ENCODE measurements around the gene PRKD3.

Gene PRKD3

GRCh38 chr2:37323781-37324535, 675 bp downstream of the PRKD3 start:
- H3K4me1 ChIP-seq (ENCODE audit: insufficient read depth, low read length): peaks cover 14% of the 10 kb centered on the region
- H3K4me3 ChIP-seq (ENCODE audit: low read length): peak overlapping the region; percentile 92
- peaks cover 25% of the 10 kb centered on the region for H3K27me3 ChIP-seq (ENCODE audit: insufficient read depth, low read length)
- H3K9ac ChIP-seq (ENCODE audit: low read depth, low read length): peak overlapping the region; percentile 98
- H3K9me3 ChIP-seq (ENCODE audit: insufficient read depth, low read depth, low read length): no peaks in the 10 kb centered on the region
- no peak overlapping the region for H3K27ac ChIP-seq (ENCODE audit: low read length)
- peaks cover 4% of the 10 kb centered on the region; the same call in 1 of the 2 replicates for H3K36me3 ChIP-seq (ENCODE audit: insufficient read depth, low read depth, low read length)

DNA sequence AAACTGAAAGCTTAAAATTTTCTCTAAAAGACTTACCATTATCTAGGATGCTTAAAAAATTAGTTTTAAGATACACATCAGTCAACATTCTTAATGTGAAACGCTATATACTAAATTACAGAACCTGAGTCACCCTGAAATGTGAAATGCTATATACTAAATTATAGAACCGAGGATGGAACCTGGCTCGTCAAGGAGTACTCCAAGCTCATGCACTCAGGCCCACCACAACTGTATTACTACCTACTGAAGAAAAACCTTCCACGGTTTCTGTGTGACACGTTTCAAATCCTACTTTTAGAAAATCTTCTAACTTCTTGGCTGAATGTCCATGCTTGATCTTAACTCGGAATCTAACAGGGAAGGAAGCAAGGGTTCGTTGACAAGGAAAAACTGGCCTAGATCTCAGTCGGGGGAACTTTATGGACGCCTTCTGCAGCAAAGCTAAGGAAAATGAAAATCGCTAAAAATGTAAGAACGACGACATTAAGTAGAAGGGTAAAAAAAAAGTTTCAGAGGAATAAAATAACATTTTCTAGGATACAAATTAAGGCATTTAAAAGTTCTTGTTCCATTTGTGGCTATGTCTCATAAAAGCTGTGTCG, 1.4 kb downstream of the PRKD3 start:
- Histone ChIP-seq H3K27me3 (ENCODE audit: insufficient read depth, low read length) (peaks cover 25% of the 10 kb centered on the region), H3K9ac (ENCODE audit: low read depth, low read length) (peak overlapping the region; percentile 98), H3K9me3 (ENCODE audit: insufficient read depth, low read depth, low read length) (no peaks in the 10 kb centered on the region), H3K4me1 (ENCODE audit: insufficient read depth, low read length) (peaks cover 14% of the 10 kb centered on the region), H3K27ac (ENCODE audit: low read length) (no peak overlapping the region), H3K36me3 (ENCODE audit: insufficient read depth, low read depth, low read length) (peaks cover 7% of the 10 kb centered on the region; the same call in 1 of the 2 replicates), H3K4me3 (ENCODE audit: low read length) (peak overlapping the region; percentile 92)

DNA sequence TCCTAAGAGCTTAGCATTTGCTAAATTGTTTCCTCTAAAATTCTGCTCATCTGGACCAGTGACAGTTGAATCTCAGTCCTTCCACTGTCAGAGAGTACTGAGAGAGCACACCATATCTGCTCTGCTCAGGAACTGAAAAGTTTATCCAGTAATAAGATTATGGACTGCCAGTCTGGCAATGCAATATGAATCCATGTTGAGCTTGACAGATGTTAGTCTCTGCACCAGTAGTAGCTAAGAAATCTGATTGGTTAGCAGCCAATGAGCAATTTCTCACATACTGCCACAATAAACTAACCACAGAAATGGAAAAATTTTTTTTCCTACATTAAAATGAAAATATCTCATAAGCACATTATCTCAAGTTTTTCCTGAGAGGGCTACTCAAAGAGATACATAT, 2.3 kb downstream of the PRKD3 start:
- H3K9ac ChIP-seq (ENCODE audit: low read depth, low read length): no peak overlapping the region
- no peak overlapping the region for H3K27ac ChIP-seq (ENCODE audit: low read length)
- H3K27me3 ChIP-seq (ENCODE audit: insufficient read depth, low read length): peaks cover 25% of the 10 kb centered on the region
- H3K9me3 ChIP-seq (ENCODE audit: insufficient read depth, low read depth, low read length): no peaks in the 10 kb centered on the region
- peaks cover 14% of the 10 kb centered on the region for H3K4me1 ChIP-seq (ENCODE audit: insufficient read depth, low read length)
- H3K4me3 ChIP-seq (ENCODE audit: low read length): peak overlapping the region; percentile 92
- H3K36me3 ChIP-seq (ENCODE audit: insufficient read depth, low read depth, low read length): peaks cover 10% of the 10 kb centered on the region; the same call in 1 of the 2 replicates

- H3K27ac ChIP-seq (ENCODE audit: low read length): no peak overlapping the region
- H3K4me3 ChIP-seq (ENCODE audit: low read length): peak overlapping the region; percentile 18; the same call in 1 of the 2 replicates
- no peak overlapping the region for H3K9ac ChIP-seq (ENCODE audit: low read depth, low read length)
- H3K27me3 ChIP-seq (ENCODE audit: insufficient read depth, low read length): peaks cover 14% of the 10 kb centered on the region
- no peaks in the 10 kb centered on the region for H3K9me3 ChIP-seq (ENCODE audit: insufficient read depth, low read depth, low read length)
- peaks cover 18% of the 10 kb centered on the region for H3K4me1 ChIP-seq (ENCODE audit: insufficient read depth, low read length)
- peaks cover 17% of the 10 kb centered on the region; the same call in 1 of the 2 replicates for H3K36me3 ChIP-seq (ENCODE audit: insufficient read depth, low read depth, low read length)
These were observed 3.5 kb downstream of the PRKD3 start for GRCh38 chr2:37321029-37321682.

GRCh38 chr2:37319754-37320609, 4.7 kb downstream of the PRKD3 start:
- Histone ChIP-seq H3K27me3 (ENCODE audit: insufficient read depth, low read length) (peaks cover 2% of the 10 kb centered on the region), H3K9ac (ENCODE audit: low read depth, low read length) (no peak overlapping the region), H3K36me3 (ENCODE audit: insufficient read depth, low read depth, low read length) (peaks cover 17% of the 10 kb centered on the region; the same call in 1 of the 2 replicates), H3K27ac (ENCODE audit: low read length) (no peak overlapping the region), H3K4me3 (ENCODE audit: low read length) (no peak overlapping the region), H3K9me3 (ENCODE audit: insufficient read depth, low read depth, low read length) (no peaks in the 10 kb centered on the region), H3K4me1 (ENCODE audit: insufficient read depth, low read length) (peaks cover 18% of the 10 kb centered on the region)

- Histone ChIP-seq H3K9ac (ENCODE audit: low read depth, low read length) (no peak overlapping the region), H3K4me3 (ENCODE audit: low read length) (no peak overlapping the region), H3K4me1 (ENCODE audit: insufficient read depth, low read length) (peaks cover 18% of the 10 kb centered on the region), H3K36me3 (ENCODE audit: insufficient read depth, low read depth, low read length) (peaks cover 17% of the 10 kb centered on the region; the same call in 1 of the 2 replicates), H3K27me3 (ENCODE audit: insufficient read depth, low read length) (no peaks in the 10 kb centered on the region), H3K9me3 (ENCODE audit: insufficient read depth, low read depth, low read length) (no peaks in the 10 kb centered on the region), H3K27ac (ENCODE audit: low read length) (no peak overlapping the region)
These were observed 6.2 kb downstream of the PRKD3 start for GRCh38 chr2:37318401-37318800.

GRCh38 chr2:37317746-37318145, 6.9 kb downstream of the PRKD3 start:
- peaks cover 12% of the 10 kb centered on the region for H3K4me1 ChIP-seq (ENCODE audit: insufficient read depth, low read length)
- H3K9me3 ChIP-seq (ENCODE audit: insufficient read depth, low read depth, low read length): no peaks in the 10 kb centered on the region
- H3K4me3 ChIP-seq (ENCODE audit: low read length): no peak overlapping the region
- no peaks in the 10 kb centered on the region for H3K27me3 ChIP-seq (ENCODE audit: insufficient read depth, low read length)
- H3K27ac ChIP-seq (ENCODE audit: low read length): no peak overlapping the region
- no peak overlapping the region for H3K9ac ChIP-seq (ENCODE audit: low read depth, low read length)
- peaks cover 17% of the 10 kb centered on the region; the same call in 1 of the 2 replicates for H3K36me3 ChIP-seq (ENCODE audit: insufficient read depth, low read depth, low read length)

DNA sequence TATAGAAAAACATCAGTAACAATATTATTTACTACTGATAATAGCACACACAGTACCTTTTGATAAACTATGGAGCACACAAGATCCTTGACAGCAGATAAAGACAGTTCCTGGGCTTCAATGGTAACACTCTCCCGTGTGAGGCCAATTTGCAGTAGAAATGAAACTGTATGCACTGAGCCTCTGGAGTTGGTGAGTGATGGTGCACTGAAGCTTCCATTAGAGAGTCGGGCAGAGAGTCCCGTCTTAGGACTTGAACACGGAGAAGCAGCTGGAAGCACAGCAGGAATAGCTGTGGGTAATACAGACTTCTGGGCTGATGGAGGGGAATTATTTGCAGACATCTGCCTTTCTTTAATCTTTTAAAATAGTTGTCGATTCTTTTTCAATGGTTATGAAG, 8.5 kb downstream of the PRKD3 start:
- H3K9ac ChIP-seq (ENCODE audit: low read depth, low read length): no peak overlapping the region
- H3K4me1 ChIP-seq (ENCODE audit: insufficient read depth, low read length): peaks cover 4% of the 10 kb centered on the region; the same call in 1 of the 2 replicates
- H3K27ac ChIP-seq (ENCODE audit: low read length): no peak overlapping the region
- no peaks in the 10 kb centered on the region for H3K9me3 ChIP-seq (ENCODE audit: insufficient read depth, low read depth, low read length)
- H3K4me3 ChIP-seq (ENCODE audit: low read length): no peak overlapping the region
- H3K36me3 ChIP-seq (ENCODE audit: insufficient read depth, low read depth, low read length): peaks cover 14% of the 10 kb centered on the region; the same call in 1 of the 2 replicates
- H3K27me3 ChIP-seq (ENCODE audit: insufficient read depth, low read length): no peaks in the 10 kb centered on the region

- no peak overlapping the region for H3K9ac ChIP-seq (ENCODE audit: low read depth, low read length)
- peaks cover 4% of the 10 kb centered on the region; the same call in 1 of the 2 replicates for H3K4me1 ChIP-seq (ENCODE audit: insufficient read depth, low read length)
- no peak overlapping the region for H3K4me3 ChIP-seq (ENCODE audit: low read length)
- H3K27ac ChIP-seq (ENCODE audit: low read length): no peak overlapping the region
- no peaks in the 10 kb centered on the region for H3K9me3 ChIP-seq (ENCODE audit: insufficient read depth, low read depth, low read length)
- H3K36me3 ChIP-seq (ENCODE audit: insufficient read depth, low read depth, low read length): peaks cover 13% of the 10 kb centered on the region
- no peaks in the 10 kb centered on the region for H3K27me3 ChIP-seq (ENCODE audit: insufficient read depth, low read length)
These were observed 9.3 kb downstream of the PRKD3 start for GRCh38 chr2:37315364-37315763.

- no peaks in the 10 kb centered on the region for H3K27me3 ChIP-seq (ENCODE audit: insufficient read depth, low read length)
- H3K9ac ChIP-seq (ENCODE audit: low read depth, low read length): no peak overlapping the region
- H3K9me3 ChIP-seq (ENCODE audit: insufficient read depth, low read depth, low read length): no peaks in the 10 kb centered on the region
- no peaks in the 10 kb centered on the region; the same call in 1 of the 2 replicates for H3K36me3 ChIP-seq (ENCODE audit: insufficient read depth, low read depth, low read length)
- no peaks in the 10 kb centered on the region for H3K4me1 ChIP-seq (ENCODE audit: insufficient read depth, low read length)
- H3K4me3 ChIP-seq (ENCODE audit: low read length): no peak overlapping the region
- no peak overlapping the region for H3K27ac ChIP-seq (ENCODE audit: low read length)
These were observed 17.1 kb downstream of the PRKD3 start for GRCh38 chr2:37307500-37307899.

DNA sequence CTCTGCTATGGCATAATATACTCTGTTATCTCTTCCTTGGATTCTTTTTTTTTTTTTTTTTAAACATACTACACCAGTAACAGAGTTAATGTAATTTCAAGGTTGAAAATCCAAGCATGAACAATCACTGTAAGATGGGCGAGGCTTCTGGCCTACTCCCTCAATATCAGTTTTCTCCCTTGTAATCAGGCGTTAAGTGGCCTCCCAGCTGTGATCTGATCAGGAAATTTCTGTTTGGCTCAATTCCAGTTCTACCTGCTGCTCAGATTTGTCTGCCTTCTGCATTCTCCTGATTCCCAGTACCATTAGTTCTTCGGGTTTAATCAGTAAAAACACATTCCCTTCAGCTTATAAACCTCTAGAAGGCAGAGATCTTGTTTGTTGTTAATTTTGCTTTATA, 18.6 kb downstream of the PRKD3 start:
- Histone ChIP-seq H3K27me3 (ENCODE audit: insufficient read depth, low read length) (no peaks in the 10 kb centered on the region), H3K36me3 (ENCODE audit: insufficient read depth, low read depth, low read length) (no peaks in the 10 kb centered on the region; the same call in 1 of the 2 replicates), H3K9ac (ENCODE audit: low read depth, low read length) (no peak overlapping the region), H3K4me1 (ENCODE audit: insufficient read depth, low read length) (no peaks in the 10 kb centered on the region), H3K4me3 (ENCODE audit: low read length) (no peak overlapping the region), H3K9me3 (ENCODE audit: insufficient read depth, low read depth, low read length) (no peaks in the 10 kb centered on the region), H3K27ac (ENCODE audit: low read length) (no peak overlapping the region)

Data from iPS-20b (cell line).